Neutrophil (primary cell): Measurements from ENCODE around the gene BTBD9.
"Not testable (repeated sequence)": the region's sequence is repeated elsewhere in the genome, so short reads cannot be mapped to it uniquely, and the experiment has no call there.

Source experiments
- H3K27ac ChIP-seq: fragments of 200-600 bp; sonication (generic); 2 replicates; pipeline ENCODE4 v1.5.1; 2016; ENCODE audit warnings: mild to moderate bottlenecking, moderate library complexity
- H3K27me3 ChIP-seq: fragments of 200-600 bp; sonication (generic); 2 replicates; pipeline ENCODE4 v1.6.0; 2016; ENCODE audit warnings: mild to moderate bottlenecking
- H3K36me3 ChIP-seq: fragments of 200-600 bp; sonication (generic); 2 replicates; pipeline ENCODE4 v1.5.1; 2017
- H3K4me1 ChIP-seq, 2 experiments: fragments of 200-600 bp in 1 of 2; sonication (generic) in 1 of 2; 1 replicate in 1 of 2; 2 replicates in 1 of 2; pipeline versions ENCODE4 v1.5.1 to v1.6.1; 2013 to 2016; ENCODE audit warnings: low read depth in 1 of 2, low read length in 1 of 2, mild to moderate bottlenecking in 1 of 2, moderate library complexity in 1 of 2; ENCODE audit not compliant: control insufficient read depth in 1 of 2, insufficient read depth in 1 of 2
- H3K4me3 ChIP-seq, 2 experiments: fragments of 200-600 bp in 1 of 2; sonication (generic) in 1 of 2; 1 replicate in 1 of 2; 2 replicates in 1 of 2; pipeline ENCODE4 v1.5.1; 2013 to 2016; ENCODE audit warnings: low read depth in 1 of 2, low read length in 1 of 2, mild to moderate bottlenecking in 1 of 2, moderate library complexity in 1 of 2
- H3K9me3 ChIP-seq: fragments of 200-600 bp; sonication (generic); 2 replicates; pipeline ENCODE4 v1.5.1; 2016
- TF ChIP-seq, protein P1 (sequence below): fragments of 200-600 bp; sonication (generic); IDR thresholded peaks from 2 replicates; pipeline ENCODE4 v1.5.1; 2016; ENCODE audit warnings: antibody characterized with exemption

BTBD9 gene

DNA sequence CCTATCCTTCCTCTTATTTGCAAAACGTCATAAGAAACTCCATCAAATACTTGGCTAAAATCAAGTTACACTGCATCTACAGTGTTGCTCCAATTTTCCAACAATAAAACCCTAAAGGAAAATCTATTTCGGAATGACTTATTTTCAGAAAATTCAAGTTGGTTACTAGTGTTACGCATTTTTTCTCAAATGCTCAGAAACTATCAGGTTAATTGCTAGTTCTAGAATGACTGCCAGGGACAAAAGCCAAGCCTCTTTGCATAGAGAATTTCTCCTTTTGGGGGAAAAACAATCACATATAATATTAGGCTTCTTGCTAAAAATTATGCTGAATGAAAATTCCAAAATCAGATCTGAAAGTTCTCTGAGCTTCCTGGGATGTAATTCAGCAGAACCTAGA, 210.2 kb downstream of the BTBD9 start:
- TF ChIP-seq, protein P1, sequence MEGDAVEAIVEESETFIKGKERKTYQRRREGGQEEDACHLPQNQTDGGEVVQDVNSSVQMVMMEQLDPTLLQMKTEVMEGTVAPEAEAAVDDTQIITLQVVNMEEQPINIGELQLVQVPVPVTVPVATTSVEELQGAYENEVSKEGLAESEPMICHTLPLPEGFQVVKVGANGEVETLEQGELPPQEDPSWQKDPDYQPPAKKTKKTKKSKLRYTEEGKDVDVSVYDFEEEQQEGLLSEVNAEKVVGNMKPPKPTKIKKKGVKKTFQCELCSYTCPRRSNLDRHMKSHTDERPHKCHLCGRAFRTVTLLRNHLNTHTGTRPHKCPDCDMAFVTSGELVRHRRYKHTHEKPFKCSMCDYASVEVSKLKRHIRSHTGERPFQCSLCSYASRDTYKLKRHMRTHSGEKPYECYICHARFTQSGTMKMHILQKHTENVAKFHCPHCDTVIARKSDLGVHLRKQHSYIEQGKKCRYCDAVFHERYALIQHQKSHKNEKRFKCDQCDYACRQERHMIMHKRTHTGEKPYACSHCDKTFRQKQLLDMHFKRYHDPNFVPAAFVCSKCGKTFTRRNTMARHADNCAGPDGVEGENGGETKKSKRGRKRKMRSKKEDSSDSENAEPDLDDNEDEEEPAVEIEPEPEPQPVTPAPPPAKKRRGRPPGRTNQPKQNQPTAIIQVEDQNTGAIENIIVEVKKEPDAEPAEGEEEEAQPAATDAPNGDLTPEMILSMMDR = no peak
- no peak overlapping the region for H3K27ac ChIP-seq
- H3K4me1 ChIP-seq = no peaks in the 10 kb centered on the region

DNA sequence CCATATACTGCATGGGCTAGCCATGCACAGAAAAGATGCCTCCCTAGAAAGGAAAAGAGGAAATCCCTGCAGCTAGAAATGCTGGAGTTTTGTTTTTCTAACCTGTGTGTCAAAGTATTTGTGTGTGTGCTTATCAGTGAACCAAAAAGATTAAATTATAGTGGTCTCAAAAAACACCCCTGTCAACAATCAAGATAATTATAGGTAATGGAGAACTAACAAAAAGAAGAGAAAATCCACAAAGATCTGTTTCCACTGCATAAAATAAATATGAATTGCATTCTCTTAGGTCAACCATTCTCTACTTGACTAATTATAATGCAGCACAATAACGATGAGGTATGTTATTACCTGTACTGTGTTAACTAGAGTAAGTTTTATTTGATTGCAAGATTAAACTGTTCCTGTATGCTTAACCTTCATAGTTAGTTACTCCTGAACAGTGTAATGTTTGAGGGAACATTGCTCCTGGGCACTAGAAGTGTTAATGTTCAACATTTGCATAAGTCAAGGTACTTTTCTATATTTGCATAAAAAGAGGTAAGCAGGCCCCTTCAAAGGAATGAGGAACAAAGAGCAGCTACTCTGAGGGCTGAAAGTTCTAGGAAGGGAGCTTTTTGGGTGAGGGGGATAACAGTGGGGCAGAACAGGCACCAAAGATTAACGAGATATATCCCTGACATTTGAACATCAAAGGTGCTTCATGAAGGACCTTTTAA, 212.1 kb downstream of the BTBD9 start:
- Histone ChIP-seq H3K36me3 (no peaks in the 10 kb centered on the region), H3K4me3 (no peak overlapping the region), H3K4me1 (no peaks in the 10 kb centered on the region), H3K27me3 (no peaks in the 10 kb centered on the region), H3K9me3 (no peaks in the 10 kb centered on the region), H3K27ac (no peak overlapping the region)
- TF ChIP-seq, protein P1 = no peak

More for the DNA sequence above, 210.2 kb downstream of the BTBD9 start:
- no peaks in the 10 kb centered on the region for H3K27me3 ChIP-seq
- H3K36me3 ChIP-seq = no peaks in the 10 kb centered on the region
- no peaks in the 10 kb centered on the region for H3K9me3 ChIP-seq
- no peak overlapping the region for H3K4me3 ChIP-seq

GRCh38 chr6:38425788-38426488, 213.8 kb downstream of the BTBD9 start:
- not testable (repeated sequence) for H3K36me3 ChIP-seq, H3K27ac ChIP-seq

GRCh38 chr6:38423746-38424145, 216.0 kb downstream of the BTBD9 start:
- H3K27ac ChIP-seq = no peak overlapping the region
- no peaks in the 10 kb centered on the region for H3K9me3 ChIP-seq
- no peak overlapping the region for H3K4me3 ChIP-seq
- H3K27me3 ChIP-seq = no peaks in the 10 kb centered on the region
- no peaks in the 10 kb centered on the region for H3K36me3 ChIP-seq
- TF ChIP-seq, protein P1 = no peak
- no peaks in the 10 kb centered on the region for H3K4me1 ChIP-seq

More at GRCh38 chr6:38425788-38426488, 213.8 kb downstream of the BTBD9 start:
- H3K4me1 ChIP-seq, H3K9me3 ChIP-seq, H3K4me3 ChIP-seq, H3K27me3 ChIP-seq: not testable (repeated sequence)

GRCh38 chr6:38420207-38420606, 219.5 kb downstream of the BTBD9 start:
- Histone ChIP-seq H3K27ac (no peak overlapping the region), H3K36me3 (no peaks in the 10 kb centered on the region), H3K27me3 (no peaks in the 10 kb centered on the region), H3K4me1 (no peaks in the 10 kb centered on the region), H3K9me3 (no peaks in the 10 kb centered on the region), H3K4me3 (no peak overlapping the region)
- TF ChIP-seq, protein P1 = no peak

GRCh38 chr6:38417521-38417920, 222.2 kb downstream of the BTBD9 start:
- Histone ChIP-seq H3K27me3 (no peaks in the 10 kb centered on the region), H3K9me3 (no peaks in the 10 kb centered on the region), H3K27ac (no peak overlapping the region), H3K36me3 (no peaks in the 10 kb centered on the region), H3K4me3 (no peak overlapping the region), H3K4me1 (no peaks in the 10 kb centered on the region)
- TF ChIP-seq, protein P1 = no peak
